ENCODE data around the gene NEK7. TPM values are rescaled to one million over a fixed set of nuclear protein-coding genes. Genes with fewer than 3 reads are reported as not detected.

The NEK7 gene
- total and polyA plus RNA-seq, 2 of the 8 experiments (the other 6 are each of a cell fraction or from before 2014, with no cell fraction given): 5.1 to 10.0 TPM

DNA sequence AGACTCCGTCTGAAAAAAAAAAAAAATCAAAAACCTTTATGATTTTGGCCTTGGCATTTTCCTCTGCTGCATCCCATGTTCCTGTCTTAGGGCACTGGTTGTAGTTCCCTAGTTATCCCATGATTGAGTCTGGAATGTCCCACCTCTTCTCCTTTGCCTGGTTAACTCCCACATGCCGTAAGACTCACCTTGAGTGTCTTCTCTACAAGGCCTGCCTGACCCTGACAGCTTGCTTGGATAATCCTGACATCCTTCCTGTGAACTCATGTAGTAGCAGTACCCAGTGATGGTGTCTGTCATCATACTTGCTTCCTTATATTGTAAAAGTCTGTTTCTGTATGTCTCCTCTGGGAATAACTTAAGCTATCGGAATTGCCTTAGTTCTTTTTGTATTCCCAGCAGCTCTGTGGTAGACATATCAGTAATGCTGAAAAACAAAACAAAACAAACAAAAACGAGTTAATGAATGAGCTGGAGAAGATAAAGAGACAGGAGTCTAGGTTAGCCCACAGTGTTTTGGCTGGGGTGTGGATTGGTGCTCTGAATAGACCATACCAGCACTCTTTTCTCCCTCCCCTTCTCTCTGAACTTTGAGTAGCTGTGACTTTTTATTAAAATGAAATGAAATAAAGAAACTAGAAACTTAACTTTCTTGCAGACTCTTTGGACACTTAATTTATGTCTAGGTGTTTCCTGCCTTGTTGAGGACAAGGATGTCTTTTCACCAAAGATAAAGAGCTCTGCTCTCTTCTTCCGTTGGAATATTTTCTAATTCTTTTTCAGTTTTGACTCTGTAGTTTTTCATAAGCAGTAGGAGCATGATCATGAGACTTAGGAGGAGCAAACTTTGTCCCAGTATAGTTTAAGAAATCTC lies 15.1 kb downstream of the NEK7 start (continued):
- TF ChIP-seq SAP30 (IDR thresholded peaks at IDR 0.05; ENCODE audit: insufficient read depth, insufficient replicate concordance, low read length): no peak
- no peak for TF ChIP-seq FOSL1 (IDR thresholded peaks at IDR 0.05; ENCODE audit: insufficient read depth, low read depth, low read length)
- no peak for TF ChIP-seq HDAC6 (IDR thresholded peaks at IDR 0.05; ENCODE audit: low read depth, low read length)
- TF ChIP-seq CTBP2 (IDR thresholded peaks at IDR 0.05; ENCODE audit: borderline replicate concordance, insufficient read depth, insufficient read length, low read length): no peak

Measured in H1 (cell line).